Measurements from ENCODE around the gene ADAMTS17. TPM values are rescaled to one million over a fixed set of nuclear protein-coding genes. Genes with fewer than 3 reads are reported as not detected.

The ADAMTS17 gene
- total RNA-seq, 1 experiment from 2014 or later = 1.5 TPM

DNA sequence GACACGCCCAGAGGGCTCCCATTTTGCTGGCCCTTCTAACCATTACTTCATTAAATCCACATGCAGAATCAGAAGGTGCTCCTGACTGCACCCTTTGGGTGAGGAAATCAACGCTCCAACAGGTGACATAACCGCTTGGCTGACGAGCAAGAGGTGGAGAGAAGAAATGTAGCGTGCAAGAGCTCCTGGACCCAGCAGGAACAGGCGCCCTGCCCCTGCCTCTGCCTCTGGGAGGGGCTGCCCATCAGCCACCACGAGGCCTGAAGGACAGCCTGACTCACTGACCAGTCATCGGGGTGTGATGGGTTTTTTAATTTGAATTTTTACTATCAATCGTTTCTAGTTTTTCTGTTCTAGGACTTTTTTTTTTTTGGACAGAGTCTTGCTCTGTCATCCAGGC is 218.2 kb downstream of the ADAMTS17 start:
- Mint-ChIP-seq H3K36me3 (ENCODE audit: insufficient read depth, unreplicated experiment) (no peaks in the 10 kb centered on the region), H3K9me3 (ENCODE audit: unreplicated experiment) (peaks cover 33% of the 10 kb centered on the region), H3K4me3 (ENCODE audit: unreplicated experiment) (no peak overlapping the region), H3K4me1 (ENCODE audit: low read depth, unreplicated experiment) (no peaks in the 10 kb centered on the region), H3K27ac (ENCODE audit: unreplicated experiment) (no peak overlapping the region), H3K27me3 (ENCODE audit: insufficient read depth, unreplicated experiment) (no peaks in the 10 kb centered on the region)
- BruUV-seq (replicated peaks) = no TSS peak
- intact Hi-C loops (cut with micrococcal nuclease; ENCODE audit: unreplicated experiment) = no loop called here
- ChIA-PET CTCF (no interaction called here), POLR2A (no interaction called here)
- Histone ChIP-seq H3K4me1 (no peaks in the 10 kb centered on the region), H3K4me3 (ENCODE audit: low read depth, low read length) (no peak overlapping the region), H3K27me3 (replicated peaks; ENCODE audit: control insufficient read depth, insufficient read depth, low read length) (no peaks in the 10 kb centered on the region), H3K36me3 (ENCODE audit: control insufficient read depth, insufficient read depth, low read length) (no peaks in the 10 kb centered on the region), H3K9me3 (peaks cover 3% of the 10 kb centered on the region; the same call in 1 of the 2 replicates)
- no peak for DNase-seq
- TF ChIP-seq, protein P1, sequence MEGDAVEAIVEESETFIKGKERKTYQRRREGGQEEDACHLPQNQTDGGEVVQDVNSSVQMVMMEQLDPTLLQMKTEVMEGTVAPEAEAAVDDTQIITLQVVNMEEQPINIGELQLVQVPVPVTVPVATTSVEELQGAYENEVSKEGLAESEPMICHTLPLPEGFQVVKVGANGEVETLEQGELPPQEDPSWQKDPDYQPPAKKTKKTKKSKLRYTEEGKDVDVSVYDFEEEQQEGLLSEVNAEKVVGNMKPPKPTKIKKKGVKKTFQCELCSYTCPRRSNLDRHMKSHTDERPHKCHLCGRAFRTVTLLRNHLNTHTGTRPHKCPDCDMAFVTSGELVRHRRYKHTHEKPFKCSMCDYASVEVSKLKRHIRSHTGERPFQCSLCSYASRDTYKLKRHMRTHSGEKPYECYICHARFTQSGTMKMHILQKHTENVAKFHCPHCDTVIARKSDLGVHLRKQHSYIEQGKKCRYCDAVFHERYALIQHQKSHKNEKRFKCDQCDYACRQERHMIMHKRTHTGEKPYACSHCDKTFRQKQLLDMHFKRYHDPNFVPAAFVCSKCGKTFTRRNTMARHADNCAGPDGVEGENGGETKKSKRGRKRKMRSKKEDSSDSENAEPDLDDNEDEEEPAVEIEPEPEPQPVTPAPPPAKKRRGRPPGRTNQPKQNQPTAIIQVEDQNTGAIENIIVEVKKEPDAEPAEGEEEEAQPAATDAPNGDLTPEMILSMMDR (IDR thresholded peaks at IDR 0.05; ENCODE audit: insufficient read depth in 1 of 2, low read depth in 1 of 2, low read length in 1 of 2, severe bottlenecking in 1 of 2, unreplicated experiment in 1 of 2) = no peak

DNA sequence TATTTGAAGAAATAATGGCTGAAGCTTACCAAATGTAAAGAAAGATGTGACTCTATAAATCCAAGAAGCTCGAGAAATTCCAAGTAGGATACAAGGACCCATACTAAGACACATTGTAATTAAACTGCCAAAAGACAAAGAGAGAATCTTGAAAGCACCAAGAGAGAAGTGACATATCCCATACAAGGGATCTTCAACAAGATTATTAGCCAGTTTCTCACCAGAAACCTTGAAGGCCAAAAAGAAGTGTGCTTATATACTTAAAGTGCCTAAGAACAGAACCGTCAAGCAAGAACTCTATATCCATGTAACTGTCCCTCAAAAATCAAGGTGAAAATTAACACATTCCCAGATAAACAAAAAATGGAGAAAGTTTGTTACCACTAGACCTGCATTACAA is 220.5 kb downstream of the ADAMTS17 start:
- H3K4me3 Mint-ChIP-seq (ENCODE audit: unreplicated experiment) = no peak overlapping the region

DNA sequence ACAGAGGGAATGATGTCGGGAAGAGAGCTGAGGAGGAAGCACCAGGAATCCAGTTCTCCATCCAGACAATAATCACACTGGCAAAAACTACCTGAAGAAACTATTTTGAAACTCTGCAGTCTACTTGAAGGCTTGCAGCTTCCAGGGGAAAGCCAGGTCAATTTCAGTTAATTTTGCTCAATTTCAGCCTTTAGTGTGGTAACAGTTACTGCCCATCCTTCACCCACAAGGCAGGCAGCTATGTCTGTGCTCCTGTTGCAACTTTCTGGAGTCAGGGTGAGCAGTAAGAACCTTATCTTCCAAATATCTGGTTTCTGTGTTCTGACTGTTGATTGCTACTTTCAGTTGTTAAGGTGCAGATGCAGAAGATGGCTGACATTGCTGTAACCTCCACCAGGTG is 221.7 kb downstream of the ADAMTS17 start:
- intact Hi-C loops (cut with micrococcal nuclease; ENCODE audit: unreplicated experiment) = no loop called here
- H3K9me3 ChIP-seq = peaks cover 3% of the 10 kb centered on the region; the same call in 1 of the 2 replicates
- Mint-ChIP-seq H3K27me3 (ENCODE audit: insufficient read depth, unreplicated experiment) (no peaks in the 10 kb centered on the region), H3K9me3 (ENCODE audit: unreplicated experiment) (peaks cover 35% of the 10 kb centered on the region), H3K4me1 (ENCODE audit: low read depth, unreplicated experiment) (no peaks in the 10 kb centered on the region), H3K4me3 (ENCODE audit: unreplicated experiment) (no peak overlapping the region), H3K27ac (ENCODE audit: unreplicated experiment) (no peak overlapping the region), H3K36me3 (ENCODE audit: insufficient read depth, unreplicated experiment) (no peaks in the 10 kb centered on the region)
- no TSS peak for BruUV-seq (replicated peaks)
- ChIA-PET CTCF (no interaction called here), POLR2A (no interaction called here)
- H3K4me1 ChIP-seq = no peaks in the 10 kb centered on the region
- DNase-seq = no peak
- H3K36me3 ChIP-seq (ENCODE audit: control insufficient read depth, insufficient read depth, low read length) = no peaks in the 10 kb centered on the region
- TF ChIP-seq, protein P1 (IDR thresholded peaks at IDR 0.05; ENCODE audit: insufficient read depth in 1 of 2, low read depth in 1 of 2, low read length in 1 of 2, severe bottlenecking in 1 of 2, unreplicated experiment in 1 of 2) = no peak
- H3K27me3 ChIP-seq (replicated peaks; ENCODE audit: control insufficient read depth, insufficient read depth, low read length) = no peaks in the 10 kb centered on the region
- H3K4me3 ChIP-seq (ENCODE audit: low read depth, low read length) = no peak overlapping the region

More for the DNA sequence above, 220.5 kb downstream of the ADAMTS17 start:
- no peaks in the 10 kb centered on the region for H3K27me3 ChIP-seq (replicated peaks; ENCODE audit: control insufficient read depth, insufficient read depth, low read length)
- Mint-ChIP-seq H3K9me3 (ENCODE audit: unreplicated experiment) (peaks cover 35% of the 10 kb centered on the region), H3K27ac (ENCODE audit: unreplicated experiment) (no peak overlapping the region), H3K36me3 (ENCODE audit: insufficient read depth, unreplicated experiment) (no peaks in the 10 kb centered on the region), H3K27me3 (ENCODE audit: insufficient read depth, unreplicated experiment) (no peaks in the 10 kb centered on the region), H3K4me1 (ENCODE audit: low read depth, unreplicated experiment) (no peaks in the 10 kb centered on the region)
- TF ChIP-seq, protein P1 (IDR thresholded peaks at IDR 0.05; ENCODE audit: insufficient read depth in 1 of 2, low read depth in 1 of 2, low read length in 1 of 2, severe bottlenecking in 1 of 2, unreplicated experiment in 1 of 2) = no peak
- no peaks in the 10 kb centered on the region for H3K4me1 ChIP-seq
- no TSS peak for BruUV-seq (replicated peaks)
- ChIA-PET CTCF (no interaction called here), POLR2A (no interaction called here)
- H3K9me3 ChIP-seq = peaks cover 3% of the 10 kb centered on the region; the same call in 1 of the 2 replicates
- no peak overlapping the region for H3K4me3 ChIP-seq (ENCODE audit: low read depth, low read length)
- DNase-seq = no peak
- H3K36me3 ChIP-seq (ENCODE audit: control insufficient read depth, insufficient read depth, low read length) = no peaks in the 10 kb centered on the region
- intact Hi-C loops (cut with micrococcal nuclease; ENCODE audit: unreplicated experiment) = no loop called here
